Astrocyte of the spinal cord (primary cell): ENCODE data around the gene KCNT2.

Experiments
- DNase-seq: peaks from one replicate; pipeline ENCODE4 v3.0.0; 2011; ENCODE audit warnings: low read depth, low spot score
- H3K4me3 ChIP-seq: 2 replicates; pipeline ENCODE4 v1.5.1; 2011; ENCODE audit warnings: low read depth, mild to moderate bottlenecking, low read length, moderate library complexity
- CTCF ChIP-seq: IDR thresholded peaks from 2 replicates; pipeline ENCODE4 v1.5.1; 2012; ENCODE audit warnings: low read depth, mild to moderate bottlenecking, low read length, inconsistent platforms
- in situ Hi-C: cut with HindIII; loops from 2 replicates; pipeline ENCODE4 v1.10.0; 2017; ENCODE audit warnings: low sequenced_read_pairs

KCNT2 gene

GRCh38 chr1:196450143-196451095, 157.8 kb downstream of the KCNT2 start:
- DNase-seq: no peak
- no peak overlapping the region for H3K4me3 ChIP-seq
- TF ChIP-seq CTCF: no peak
- in situ Hi-C loops: no loop called here

GRCh38 chr1:196449460-196449859, 158.8 kb downstream of the KCNT2 start:
- no peak for TF ChIP-seq CTCF
- H3K4me3 ChIP-seq: no peak overlapping the region
- in situ Hi-C loops: no loop called here
- DNase-seq: no peak

GRCh38 chr1:196445775-196446174, 162.5 kb downstream of the KCNT2 start:
- no peak overlapping the region for H3K4me3 ChIP-seq
- no peak for TF ChIP-seq CTCF
- no peak for DNase-seq
- in situ Hi-C loops: no loop called here

- no peak overlapping the region for H3K4me3 ChIP-seq
- no peak for TF ChIP-seq CTCF
- no peak for DNase-seq
- in situ Hi-C loops: no loop called here
Observed at GRCh38 chr1:196444634-196445033, 163.6 kb downstream of the KCNT2 start.

GRCh38 chr1:196442366-196442765, 165.9 kb downstream of the KCNT2 start:
- in situ Hi-C loops: no loop called here

GRCh38 chr1:196440711-196441110, 167.5 kb downstream of the KCNT2 start:
- no peak for TF ChIP-seq CTCF
- DNase-seq: no peak
- no peak overlapping the region for H3K4me3 ChIP-seq
- in situ Hi-C loops: no loop called here

More at GRCh38 chr1:196442366-196442765, 165.9 kb downstream of the KCNT2 start:
- no peak for TF ChIP-seq CTCF
- no peak for DNase-seq
- no peak overlapping the region for H3K4me3 ChIP-seq
